ENCODE measurements around the gene CNOT8.
"Not testable (repeated sequence)": the region's sequence is repeated elsewhere in the genome, so short reads cannot be mapped to it uniquely, and the experiment has no call there.

The CNOT8 gene

DNA sequence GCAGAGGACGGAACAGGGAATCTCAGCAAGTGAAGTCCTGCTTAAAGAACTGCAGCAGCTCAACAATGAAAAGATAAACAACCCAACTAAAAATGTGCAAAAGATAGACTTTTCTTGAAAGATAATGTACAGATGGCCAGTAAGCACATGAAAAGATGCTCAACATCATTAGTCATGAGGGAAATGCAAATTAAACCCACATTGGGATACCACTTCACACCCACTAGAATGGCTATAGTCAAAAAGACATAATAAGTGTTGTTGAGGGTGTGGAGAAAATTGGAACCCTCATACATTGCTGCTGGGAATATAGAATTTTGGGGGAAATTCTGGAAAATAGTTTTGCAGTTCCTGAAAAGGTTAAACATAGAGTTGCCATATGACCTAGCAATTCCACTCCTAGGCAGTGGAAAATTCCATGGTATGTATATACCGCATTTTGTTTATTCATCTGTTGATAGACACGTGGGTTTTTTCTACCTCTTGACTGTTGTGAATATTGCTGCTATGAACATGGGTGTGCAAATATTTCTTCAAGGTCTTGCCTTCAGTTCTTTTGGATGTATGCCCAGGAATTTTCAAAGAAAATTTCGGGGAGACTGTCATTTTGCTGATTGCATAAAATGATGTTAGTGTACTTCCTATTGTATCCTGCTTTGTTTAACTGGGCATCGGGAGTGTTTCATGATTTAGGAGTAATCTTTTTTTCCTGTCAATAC is 7.2 kb downstream of the CNOT8 start:
- no peak for DNase-seq

DNA sequence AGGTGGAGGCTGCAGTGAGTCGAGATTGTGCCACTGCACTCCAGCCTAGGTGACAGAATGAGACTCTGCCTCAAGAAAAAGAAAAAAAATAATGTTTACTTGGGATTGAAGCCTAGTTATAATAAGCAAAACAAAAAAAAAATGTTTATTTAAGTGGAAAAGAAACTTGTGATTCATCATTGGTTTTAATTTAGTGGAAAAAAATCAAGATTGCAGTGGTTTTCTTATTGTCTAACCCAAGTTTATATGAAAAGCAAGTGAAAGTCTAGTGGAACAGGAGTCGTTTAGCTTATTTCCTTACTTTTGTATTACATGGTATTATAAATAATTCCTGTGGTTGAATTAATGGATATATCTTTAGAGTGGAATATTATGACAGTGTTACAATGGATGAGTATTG is 8.4 kb downstream of the CNOT8 start:
- no peak for DNase-seq

DNA sequence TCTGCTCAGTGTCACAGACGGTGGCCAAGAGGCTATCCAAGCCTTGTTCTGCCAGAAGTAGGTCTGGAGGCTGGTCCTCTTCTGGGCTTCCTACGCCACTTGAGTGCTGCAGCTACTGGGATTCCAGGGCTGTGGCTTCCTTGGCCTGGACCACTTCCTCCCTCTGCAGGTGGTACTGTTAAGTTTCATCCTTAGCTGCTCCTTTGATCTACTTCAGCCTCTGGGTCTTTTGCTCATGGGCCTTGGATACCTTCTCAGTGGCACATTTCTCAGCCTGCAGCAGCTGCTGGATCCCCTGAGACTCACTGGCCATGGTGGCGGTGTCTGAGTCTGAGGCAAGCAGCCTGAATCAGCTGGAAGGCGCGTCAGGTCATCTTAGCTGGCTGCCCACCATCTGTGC is 10.3 kb downstream of the CNOT8 start:
- DNase-seq, result no peak

- no peak for DNase-seq
Measured at GRCh38 chr5:154871734-154872133, 13.3 kb downstream of the CNOT8 start.

DNA sequence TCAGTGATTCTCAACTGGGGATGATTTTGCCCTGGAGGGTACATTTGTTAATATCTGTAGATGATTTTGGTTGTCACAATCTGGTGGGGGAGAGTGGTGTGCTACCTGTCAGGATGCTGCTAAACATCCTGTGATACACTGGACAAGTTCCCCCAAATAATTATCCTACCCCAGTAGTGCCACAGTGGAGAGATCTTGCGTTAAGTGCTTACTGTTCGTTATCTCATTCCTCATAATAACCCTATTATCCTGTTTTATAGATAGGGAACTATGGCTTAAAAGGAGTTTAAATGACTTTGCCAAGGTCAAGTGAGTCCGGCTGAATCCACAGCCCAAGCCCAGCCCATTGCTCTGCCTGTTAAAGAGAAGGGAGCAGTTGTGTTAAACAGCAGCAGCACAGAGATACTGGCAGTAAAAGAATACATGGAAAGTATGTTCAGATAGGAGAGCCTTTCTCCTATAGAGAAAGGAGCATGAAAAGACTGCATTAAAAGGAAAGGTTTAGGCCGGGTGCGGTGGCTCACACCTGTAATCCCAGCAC is 15.4 kb downstream of the CNOT8 start:
- no peak for DNase-seq

DNA sequence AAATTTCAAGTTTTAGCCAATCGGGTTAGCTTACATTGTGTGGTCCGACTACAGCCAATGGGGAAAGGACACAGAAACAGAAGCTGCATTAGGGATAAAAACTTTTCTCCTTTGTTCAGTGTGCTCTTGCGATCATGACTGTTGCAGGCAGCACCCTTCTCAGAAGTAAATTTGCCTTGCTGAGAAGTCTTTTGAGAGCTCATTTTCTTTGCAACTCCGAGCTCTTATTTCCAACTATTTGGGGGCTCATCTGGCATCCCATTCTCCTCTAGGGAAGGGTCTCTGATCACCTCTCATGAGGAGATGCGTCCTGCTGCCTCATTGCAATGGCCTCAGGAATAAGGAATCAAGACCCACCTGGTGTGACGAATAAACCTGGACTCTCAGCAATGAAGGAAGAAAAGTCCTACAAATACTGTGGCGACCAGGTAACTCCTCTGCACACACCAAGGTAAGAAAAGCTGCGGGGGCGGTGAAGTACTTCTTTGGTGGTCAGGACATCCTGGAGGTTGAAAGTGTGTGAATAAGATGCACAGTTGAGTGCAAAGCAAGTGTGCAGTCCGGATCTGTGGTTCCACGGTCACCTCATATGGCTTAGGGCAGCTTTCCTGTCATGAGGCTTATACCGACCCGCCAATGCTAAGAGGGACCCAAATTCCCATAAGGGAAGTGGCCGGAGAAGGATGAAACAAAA is 20.4 kb downstream of the CNOT8 start:
- DNase-seq, result no peak

DNA sequence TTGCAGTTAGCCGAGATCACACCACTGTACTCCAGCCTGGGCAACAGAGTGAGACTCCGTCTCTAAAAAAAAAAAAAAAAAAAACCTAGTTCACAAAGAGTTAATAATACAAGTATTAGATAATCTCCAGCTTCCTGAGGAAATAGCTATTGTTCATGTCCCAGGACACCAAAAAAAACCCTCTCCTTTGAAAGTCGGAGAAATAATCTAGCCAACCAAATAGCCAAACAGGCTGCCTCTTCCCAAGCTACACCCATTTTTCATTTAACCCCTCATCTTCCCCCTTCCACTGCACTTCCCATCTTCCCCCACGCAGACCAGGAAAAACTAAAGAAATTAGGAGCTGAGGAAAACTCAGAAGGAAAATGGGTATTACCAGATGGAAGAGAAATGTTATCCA is 23.6 kb downstream of the CNOT8 start:
- DNase-seq, result no peak

DNA sequence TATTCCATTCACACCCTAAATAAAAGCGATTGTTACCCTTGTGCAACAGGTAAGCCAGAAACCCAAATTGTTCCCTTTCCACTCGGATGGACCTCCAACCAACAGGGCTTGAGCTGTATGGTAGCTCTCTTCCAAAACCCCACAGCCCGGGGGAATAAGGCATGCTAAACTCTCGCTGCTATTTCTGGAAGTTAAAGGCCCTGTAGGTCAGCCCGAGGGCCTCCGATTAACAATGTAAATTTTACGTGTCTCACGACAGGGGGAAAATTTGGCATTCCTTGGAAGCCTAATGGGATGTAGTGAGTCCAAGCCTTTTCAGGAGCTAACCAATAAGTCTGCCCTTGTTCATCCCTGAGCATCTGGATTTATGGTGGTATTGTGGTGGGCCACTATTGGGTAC is 26.0 kb downstream of the CNOT8 start:
- DNase-seq, result no peak

GRCh38 chr5:154885439-154885838 is 27.0 kb downstream of the CNOT8 start:
- no peak for DNase-seq

DNA sequence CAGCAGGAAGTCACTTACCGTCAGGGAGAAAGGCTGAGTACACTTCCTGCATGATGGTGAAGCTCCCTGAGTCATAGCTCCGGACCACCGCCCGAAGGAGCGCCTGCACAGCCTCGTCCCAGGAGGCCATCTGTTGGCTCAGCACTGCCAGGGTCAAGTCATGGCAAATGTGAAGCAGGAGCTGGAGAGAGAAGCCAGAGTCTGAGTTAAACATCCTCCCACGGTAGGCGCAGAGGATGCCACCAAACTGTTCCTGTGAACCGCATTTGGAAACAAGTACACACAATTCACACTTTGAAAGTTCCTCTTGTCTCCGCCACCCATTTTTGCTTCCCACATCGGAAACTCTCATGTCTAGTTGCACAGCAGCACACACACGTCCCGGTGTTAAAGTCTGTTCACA is 33.9 kb downstream of the CNOT8 start:
- DNase-seq, result no peak

DNA sequence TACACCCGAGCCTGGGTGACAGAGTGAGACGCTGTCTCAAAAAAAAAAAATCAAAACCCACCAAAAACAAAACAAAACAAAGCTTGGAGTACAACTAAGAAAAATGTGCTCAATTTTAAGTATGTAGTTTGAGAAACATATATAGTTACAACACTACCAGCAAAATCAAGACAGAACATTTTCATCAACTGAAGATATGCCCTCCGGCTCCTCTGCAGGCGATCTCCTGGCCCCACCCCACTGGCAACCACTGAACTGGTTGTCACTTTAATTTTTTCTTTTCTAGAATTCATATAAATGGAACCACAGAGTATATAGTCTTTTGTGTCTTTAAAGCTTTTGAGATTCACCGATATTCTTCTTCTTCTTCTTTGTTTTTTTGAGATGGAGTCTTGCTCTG is 35.0 kb downstream of the CNOT8 start:
- no peak for DNase-seq

GRCh38 chr5:154895606-154896561 is 37.5 kb downstream of the CNOT8 start:
- DNase-seq, result no peak

GRCh38 chr5:154896562-154897165 is 38.2 kb downstream of the CNOT8 start:
- DNase-seq, result no peak

DNA sequence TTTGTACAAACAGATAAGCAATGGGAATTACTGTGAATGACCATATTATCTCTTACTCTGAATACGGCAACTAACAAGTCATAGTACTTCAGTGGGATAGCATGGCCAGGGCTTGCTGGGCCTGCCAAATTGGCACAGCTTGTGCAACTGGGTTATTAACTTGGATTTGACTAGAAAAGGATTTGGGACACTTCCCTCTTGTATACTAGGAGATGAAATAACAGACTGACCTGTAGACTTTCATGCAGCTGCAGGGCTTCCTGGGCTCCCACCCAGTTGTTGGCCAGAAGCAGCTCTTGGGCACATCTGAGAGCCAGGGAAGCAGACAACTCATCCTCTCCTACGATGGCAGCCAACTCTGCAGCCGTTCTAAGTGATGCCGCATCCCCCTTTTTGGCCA is 39.8 kb downstream of the CNOT8 start:
- no peak for DNase-seq

DNA sequence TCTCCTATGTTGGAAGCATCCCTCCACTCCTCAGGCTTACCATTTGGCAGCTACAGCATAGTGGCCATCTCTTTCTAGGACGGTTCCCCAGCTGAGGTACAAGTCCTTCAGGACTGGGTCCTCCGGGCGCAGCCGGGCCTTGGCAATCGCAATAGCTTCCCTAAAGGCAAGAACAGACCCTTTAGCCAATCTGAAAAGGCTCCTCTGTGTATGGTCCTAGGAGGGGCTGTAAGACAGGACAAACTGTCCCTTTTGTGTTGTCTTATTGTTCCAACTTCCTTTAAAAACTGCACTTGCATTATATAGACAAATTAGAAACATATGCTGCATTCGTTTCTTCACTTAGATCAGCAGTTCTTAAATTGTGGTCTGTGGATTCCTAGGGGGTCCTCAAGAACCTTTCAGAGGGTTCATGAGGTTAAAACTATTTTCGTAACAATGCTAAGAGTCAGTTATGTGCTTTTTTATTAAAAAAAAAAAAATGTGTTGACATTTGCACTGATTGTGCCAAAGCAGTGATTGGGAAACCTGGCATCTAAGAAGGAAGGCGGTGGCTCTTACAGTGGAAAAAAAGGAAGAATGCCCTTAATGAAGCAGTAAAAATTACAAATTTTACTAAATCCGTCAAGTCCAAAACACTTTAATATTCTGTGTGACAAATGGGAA is 40.9 kb downstream of the CNOT8 start:
- no peak for DNase-seq

DNA sequence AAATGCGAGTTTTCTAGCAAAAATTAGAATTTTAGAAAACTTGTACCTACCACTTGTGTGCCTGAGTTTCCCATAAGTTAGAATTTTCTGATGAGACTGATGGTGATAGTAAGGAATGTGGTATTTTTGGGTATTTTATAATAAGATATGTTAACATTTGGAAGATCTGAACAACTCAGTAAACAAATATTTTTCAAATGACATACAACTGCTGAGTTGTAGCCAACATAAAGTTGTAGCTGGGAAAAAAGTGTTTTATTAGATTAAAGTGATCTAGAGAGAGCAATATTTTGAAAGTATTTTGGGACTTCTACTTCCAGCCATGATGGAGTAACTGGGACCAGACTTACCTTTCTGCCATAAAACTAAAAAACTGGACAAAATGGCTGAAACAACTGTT is 41.6 kb downstream of the CNOT8 start:
- DNase-seq, result no peak

DNA sequence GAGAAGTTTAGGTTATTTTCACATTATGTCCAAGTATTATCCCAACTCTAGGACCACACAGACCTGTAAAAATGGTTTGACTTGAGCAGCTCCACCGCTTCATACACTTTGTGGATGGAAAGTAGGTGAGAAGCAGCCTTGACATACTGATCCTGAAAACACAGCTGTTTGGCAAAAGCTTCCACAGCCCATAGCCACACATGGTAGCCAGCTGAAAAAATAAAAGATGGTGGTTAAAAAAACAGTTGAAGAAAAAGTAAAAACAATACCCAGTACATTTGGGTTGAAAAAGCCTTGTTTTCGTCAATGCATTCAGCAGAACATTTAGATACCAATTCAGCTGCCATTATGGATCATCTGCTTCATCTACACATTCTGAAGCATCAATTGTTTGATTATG is 42.8 kb downstream of the CNOT8 start:
- no peak for DNase-seq

DNA sequence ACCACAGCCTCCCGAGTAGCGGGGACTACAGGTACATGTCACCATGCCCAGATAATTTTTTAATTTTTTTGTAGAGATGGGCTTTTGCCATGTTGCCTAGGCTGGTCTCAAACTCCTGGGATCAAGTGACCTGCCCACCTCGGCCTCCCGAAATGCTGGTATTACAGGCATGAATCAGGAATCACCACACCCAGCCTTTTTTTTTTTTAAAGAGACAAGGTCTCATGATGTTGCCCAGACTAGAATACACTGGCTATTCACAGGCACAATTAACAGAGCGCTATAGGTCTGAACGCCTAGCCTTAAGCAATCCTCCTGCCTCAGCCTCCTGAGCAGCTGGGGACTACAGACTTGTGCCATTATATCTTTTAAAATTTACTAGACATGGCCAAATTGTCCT is 43.5 kb downstream of the CNOT8 start:
- no peak for DNase-seq

DNA sequence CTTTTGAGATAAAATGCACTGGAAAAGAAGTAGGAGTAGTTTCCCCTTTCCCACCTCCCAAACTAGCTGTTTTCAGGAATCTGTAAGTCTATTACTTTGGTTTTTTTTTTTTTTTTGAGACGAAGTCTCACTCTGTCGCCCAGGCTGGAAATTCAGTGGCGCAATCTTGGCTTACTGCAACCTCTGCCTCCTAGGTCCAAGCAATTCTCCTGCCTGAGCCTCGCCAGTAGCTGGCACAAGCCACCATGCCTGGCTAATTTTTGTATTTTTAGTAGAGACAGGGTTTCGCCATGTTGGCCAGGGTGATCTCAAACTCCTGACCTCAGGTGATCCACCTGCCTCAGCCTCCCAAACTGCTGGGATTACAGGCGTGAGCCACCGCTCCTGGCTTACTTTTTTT is 47.2 kb downstream of the CNOT8 start:
- DNase-seq, result not testable (repeated sequence)

DNA sequence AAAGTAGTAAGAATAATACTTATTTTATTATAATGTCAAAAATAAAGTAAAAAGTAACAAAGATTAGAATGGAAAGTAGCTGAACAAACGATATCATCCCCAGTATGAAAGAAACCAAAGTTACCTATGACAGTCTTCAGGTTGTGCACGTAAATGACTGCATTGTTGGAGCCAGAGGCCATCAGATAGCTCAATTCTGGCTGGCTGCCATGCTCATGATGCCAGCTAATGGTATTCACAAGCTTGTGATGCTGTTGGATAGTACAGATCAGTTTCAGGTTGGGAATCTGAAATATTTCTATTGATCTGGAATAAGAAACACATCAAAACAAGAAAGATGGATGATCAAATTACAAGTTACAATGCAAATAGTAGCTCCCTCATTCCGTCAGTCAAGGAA is 58.4 kb downstream of the CNOT8 start:
- no peak for DNase-seq

DNA sequence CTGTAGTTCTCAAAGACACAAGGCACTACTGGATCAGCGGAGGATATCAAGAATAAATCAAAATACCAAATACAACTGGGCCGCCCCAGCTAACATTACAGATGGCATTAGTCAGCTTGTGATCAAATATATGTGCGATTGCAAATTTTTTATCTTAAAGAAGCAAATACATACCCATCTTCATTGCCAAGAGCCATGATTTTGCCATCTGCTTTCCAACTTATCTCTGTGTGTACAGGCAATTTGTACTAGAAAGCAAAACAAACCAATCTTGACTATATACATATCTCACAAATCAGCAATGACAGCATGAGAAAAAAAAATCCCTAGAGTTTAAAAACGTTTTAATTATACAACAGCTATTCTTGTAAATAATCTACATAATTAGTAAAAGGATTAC is 59.3 kb downstream of the CNOT8 start:
- DNase-seq, result no peak

All from T-helper 2 cell (primary cell).